Activated naive CD4-positive, alpha-beta T cell treated with anti-CD3 and anti-CD28 coated beads, Interleukin-2, amount 50 U/mL, for 72 hours (primary cell): ENCODE results near the gene STAT4. TPM values are rescaled to one million over a fixed set of nuclear protein-coding genes. Genes with fewer than 3 reads are reported as not detected.

Source experiments
- total RNA-seq, 2 donors: library from RNA; stranded (reverse); gene quantifications; one replicate each; pipeline ENCODE4 v1.2.3, GENCODE V29; 2022

STAT4 gene
- total RNA-seq, 2 donors from 2014 or later = 56.5 to 67.1 TPM

Other genes with a start within 250 kb of the STAT4 start
- 100 to 1,000 TPM; 230 to 510 TPM for gene STAT1, start 136.8 kb downstream of the STAT4 start, total RNA-seq
- 10 to 100 TPM in 1 of 2 donors, 1 to 10 TPM in 1; 4.7 to 42.5 TPM for gene MYO1B, start 94.4 kb upstream of the STAT4 start, total RNA-seq